GM12864 (cell line): Measurements from ENCODE around the gene CBX6.

ENCODE experiments used
- DNase-seq: peaks from one replicate; pipeline ENCODE4 v3.0.0-alpha.2; 2011; ENCODE audit warnings: low read depth
- H3K4me3 ChIP-seq: 2 replicates; pipeline ENCODE4 v1.5.1; 2011; ENCODE audit warnings: mild to moderate bottlenecking, low read depth, low read length, control low read depth
- TF ChIP-seq, protein P1 (sequence below): IDR thresholded peaks from 2 replicates; pipeline ENCODE4 v1.5.1; 2011; ENCODE audit warnings: low read depth, mild to moderate bottlenecking, moderate library complexity, low read length, control low read depth, inconsistent platforms; ENCODE audit errors: missing control alignments

Gene CBX6

DNA sequence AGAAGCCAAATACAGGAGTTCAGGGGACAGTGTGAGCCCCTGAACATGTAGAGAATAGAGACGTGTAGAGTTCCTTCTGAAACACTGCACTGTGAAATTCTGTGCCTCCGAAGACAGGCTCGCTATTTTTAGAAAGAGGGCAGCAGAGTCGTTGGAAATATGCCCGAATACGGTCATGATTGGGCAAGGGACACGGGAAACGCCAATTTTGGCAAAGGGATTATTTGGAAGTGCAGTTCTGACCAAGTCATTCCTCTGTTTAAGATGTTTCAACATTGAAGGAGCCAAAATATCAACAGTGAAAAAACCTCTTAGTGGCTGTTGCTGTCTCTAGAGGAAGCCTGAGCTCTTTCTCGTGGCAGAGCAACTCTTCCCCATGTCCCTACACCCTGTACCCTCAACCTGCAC is 9.5 kb upstream of the CBX6 start:
- H3K4me3 ChIP-seq: no peak overlapping the region
- TF ChIP-seq, protein P1, sequence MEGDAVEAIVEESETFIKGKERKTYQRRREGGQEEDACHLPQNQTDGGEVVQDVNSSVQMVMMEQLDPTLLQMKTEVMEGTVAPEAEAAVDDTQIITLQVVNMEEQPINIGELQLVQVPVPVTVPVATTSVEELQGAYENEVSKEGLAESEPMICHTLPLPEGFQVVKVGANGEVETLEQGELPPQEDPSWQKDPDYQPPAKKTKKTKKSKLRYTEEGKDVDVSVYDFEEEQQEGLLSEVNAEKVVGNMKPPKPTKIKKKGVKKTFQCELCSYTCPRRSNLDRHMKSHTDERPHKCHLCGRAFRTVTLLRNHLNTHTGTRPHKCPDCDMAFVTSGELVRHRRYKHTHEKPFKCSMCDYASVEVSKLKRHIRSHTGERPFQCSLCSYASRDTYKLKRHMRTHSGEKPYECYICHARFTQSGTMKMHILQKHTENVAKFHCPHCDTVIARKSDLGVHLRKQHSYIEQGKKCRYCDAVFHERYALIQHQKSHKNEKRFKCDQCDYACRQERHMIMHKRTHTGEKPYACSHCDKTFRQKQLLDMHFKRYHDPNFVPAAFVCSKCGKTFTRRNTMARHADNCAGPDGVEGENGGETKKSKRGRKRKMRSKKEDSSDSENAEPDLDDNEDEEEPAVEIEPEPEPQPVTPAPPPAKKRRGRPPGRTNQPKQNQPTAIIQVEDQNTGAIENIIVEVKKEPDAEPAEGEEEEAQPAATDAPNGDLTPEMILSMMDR: no peak
- no peak for DNase-seq

- no peak for DNase-seq
- TF ChIP-seq, protein P1: no peak
- no peak overlapping the region for H3K4me3 ChIP-seq
Measured at GRCh38 chr22:38879961-38880360, 7.9 kb upstream of the CBX6 start.

GRCh38 chr22:38879108-38879729 is 7.2 kb upstream of the CBX6 start:
- DNase-seq: no peak
- H3K4me3 ChIP-seq: no peak overlapping the region
- TF ChIP-seq, protein P1: no peak

GRCh38 chr22:38878001-38878400 is 6.0 kb upstream of the CBX6 start:
- no peak overlapping the region for H3K4me3 ChIP-seq
- TF ChIP-seq, protein P1: no peak

GRCh38 chr22:38874529-38875222 is 2.7 kb upstream of the CBX6 start:
- no peak overlapping the region for H3K4me3 ChIP-seq
- TF ChIP-seq, protein P1: no peak
- no peak for DNase-seq

More at GRCh38 chr22:38878001-38878400, 6.0 kb upstream of the CBX6 start:
- DNase-seq: no peak

DNA sequence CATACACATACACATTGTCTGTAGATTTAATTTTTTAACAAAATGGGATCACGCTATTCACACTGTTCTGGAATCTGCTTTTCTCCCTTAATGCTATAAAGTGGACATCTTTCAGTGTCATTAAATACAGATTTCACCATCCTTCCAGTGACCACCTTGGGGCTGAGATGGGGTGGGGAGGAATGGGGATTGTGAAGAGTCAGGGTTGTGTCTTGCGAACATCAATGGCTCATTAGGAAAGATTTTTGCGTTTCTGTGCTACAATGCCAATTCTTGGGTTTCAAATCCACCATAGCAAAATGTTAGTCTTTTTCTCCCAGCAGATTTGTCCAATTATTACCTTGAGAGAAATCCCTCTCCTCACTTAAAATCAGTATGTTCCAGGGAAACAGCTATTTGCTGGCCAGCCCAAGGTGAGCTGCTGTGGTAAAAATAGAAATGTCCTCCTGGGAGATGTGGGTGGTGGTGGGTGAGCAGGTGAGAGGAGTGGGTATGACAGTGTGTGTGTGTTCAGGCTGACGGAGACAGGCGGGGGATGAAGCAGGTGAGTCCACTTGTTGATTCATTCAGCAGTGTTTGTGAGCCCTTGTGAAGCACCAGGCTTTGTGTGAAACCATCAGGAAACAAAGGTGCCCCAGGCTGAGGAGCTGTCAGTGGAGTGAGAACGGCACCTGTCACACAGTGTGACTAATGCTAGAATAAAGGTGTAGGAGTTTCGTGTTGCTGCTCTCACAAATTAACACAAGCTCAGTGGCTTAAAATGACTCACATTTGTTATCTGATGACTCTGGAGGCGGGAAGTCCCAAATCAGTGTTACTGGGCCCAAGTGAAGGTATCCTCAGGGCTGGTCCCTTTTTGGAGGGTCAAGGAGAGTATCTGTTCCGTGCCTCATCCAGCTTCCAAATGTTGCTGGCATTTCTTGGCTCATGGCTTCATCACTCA is 1.7 kb upstream of the CBX6 start:
- H3K4me3 ChIP-seq: no peak overlapping the region
- TF ChIP-seq, protein P1: no peak
- DNase-seq: peak; percentile 71
